K562 (cell line): Measurements from ENCODE around the gene TRIM45. TPM values are rescaled to one million over a fixed set of nuclear protein-coding genes. Genes with fewer than 3 reads are reported as not detected.

ENCODE experiments used
- ATAC-seq: fragments of 200-7000 bp; cut with Tn5 transposase; 3 replicates; pipeline ENCODE4 v1.9.1; 2020; ENCODE audit warnings: moderate library complexity
- BruUV-seq: library from RNA; stranded (reverse); fragments of 400-500 nt; replicated peaks from 2 replicates; lab custom pipeline; 2021; lab: Mats Ljungman, UMichigan
- CTCF ChIA-PET: fragments of 300-600 bp; formaldehyde crosslinking; extraction: SDS; loops from one replicate; lab custom pipeline; 2021; ENCODE audit warnings: low intra/inter-chr PET ratio; lab: Yijun Ruan, JAX
- POLR2A ChIA-PET: fragments of 300-600, 350-650 bp; sonication (Branson Sonifier 250); formaldehyde crosslinking; extraction: SDS; loops from one replicate; lab custom pipeline; 2021; ENCODE audit warnings: antibody characterized with exemption, inconsistent platforms; lab: Yijun Ruan, JAX
- DNase-seq, 4 experiments: peaks; one replicate each; pipeline versions ENCODE4 v3.0.0 to v3.0.0-alpha.2; 2011 to 2018; ENCODE audit warnings: low spot score in 3 of 4, mixed read lengths in 3 of 4; ENCODE audit errors: extremely low read depth in 1 of 4
- FAIRE-seq: peaks from 2 replicates; lab custom pipeline; 2011; peaks lifted over from hg19 to GRCh38; lab: Jason Lieb, UNC
- H2AFZ ChIP-seq: 2 replicates; pipeline ENCODE4 v1.6.0; 2011; ENCODE audit warnings: low read depth, low read length, control low read depth, inconsistent platforms
- H3K27ac ChIP-seq: fragments of 200-600 bp; 3 replicates; pipeline ENCODE4 v1.8.0; 2011; ENCODE audit warnings: low read depth, mild to moderate bottlenecking, control low read depth, inconsistent platforms, low read length, moderate library complexity, mixed read lengths; ENCODE audit errors: extremely low read depth
- H3K27me3 ChIP-seq, 2 experiments: fragments of 300-600 bp in 1 of 2; 2 replicates in 1 of 2; 3 replicates in 1 of 2; pipeline versions ENCODE4 v1.6.0 to v1.8.0; 2011; ENCODE audit warnings: inconsistent platforms in 2 of 2, low read length in 2 of 2, mild to moderate bottlenecking in 1 of 2, mixed read lengths in 1 of 2, moderate library complexity in 1 of 2; ENCODE audit not compliant: control insufficient read depth in 2 of 2, insufficient read depth in 2 of 2
- H3K36me3 ChIP-seq: fragments of 300-600 bp; 3 replicates; pipeline ENCODE4 v1.8.0; 2011; ENCODE audit warnings: mild to moderate bottlenecking, low read length, inconsistent platforms; ENCODE audit not compliant: control insufficient read depth, insufficient read depth
- H3K4me1 ChIP-seq, 2 experiments: fragments of 200-600 bp in 1 of 2; replicated peaks in 1 of 2; 2 replicates in 1 of 2; 3 replicates in 1 of 2; pipeline versions ENCODE4 v1.5.1 to v1.8.0; 2011; ENCODE audit warnings: inconsistent platforms in 2 of 2, low read length in 2 of 2, mild to moderate bottlenecking in 1 of 2, mixed read lengths in 1 of 2, moderate library complexity in 1 of 2; ENCODE audit not compliant: control insufficient read depth in 2 of 2, insufficient read depth in 2 of 2
- H3K4me2 ChIP-seq: 2 replicates; pipeline ENCODE4 v1.6.1; 2011; ENCODE audit warnings: low read length, control low read depth, inconsistent platforms, mixed read lengths; ENCODE audit not compliant: insufficient read depth
- H3K4me3 ChIP-seq: fragments of 200-600 bp; sonication (generic), shearing (Covaris generic); 2 replicates; pipeline ENCODE4 v1.5.1; 2016; ENCODE audit warnings: control low read depth, inconsistent platforms
- H3K79me2 ChIP-seq: fragments of 200-600 bp; 3 replicates; pipeline ENCODE4 v1.8.0; 2011; ENCODE audit warnings: low read length, inconsistent platforms; ENCODE audit not compliant: control insufficient read depth, insufficient read depth
- H3K9ac ChIP-seq, 2 experiments: 2 replicates each; pipeline versions ENCODE4 v1.6.0 to v1.6.1; 2011; ENCODE audit warnings: low read depth in 2 of 2, low read length in 2 of 2, control low read depth in 1 of 2, inconsistent platforms in 1 of 2, mild to moderate bottlenecking in 1 of 2, mixed read lengths in 1 of 2; ENCODE audit not compliant: insufficient read depth in 1 of 2
- H3K9me1 ChIP-seq: one replicate; pipeline ENCODE4 v1.6.0; 2011; ENCODE audit warnings: inconsistent platforms, mild to moderate bottlenecking, low read length, moderate library complexity; ENCODE audit not compliant: control insufficient read depth, insufficient read depth
- H3K9me3 ChIP-seq: replicated peaks from 2 replicates; pipeline ENCODE4 v1.5.1; 2011; ENCODE audit warnings: low read depth, low read length, inconsistent platforms; ENCODE audit not compliant: control insufficient read depth, insufficient read depth
- H4K20me1 ChIP-seq: replicated peaks from 2 replicates; pipeline ENCODE4 v1.6.1; 2011; ENCODE audit warnings: low read length, inconsistent platforms, mixed read lengths; ENCODE audit not compliant: control insufficient read depth, insufficient read depth
- ARID1B ChIP-seq: fragments of 450-650 bp; IDR thresholded peaks from 2 replicates; pipeline ENCODE4 v1.6.1; 2016; ENCODE audit warnings: antibody characterized with exemption, mild to moderate bottlenecking, inconsistent platforms
- BRD9 ChIP-seq: fragments of 450-650 bp; IDR thresholded peaks from 2 replicates; pipeline ENCODE4 v1.6.1; 2018; ENCODE audit warnings: low read depth; ENCODE audit not compliant: partially characterized antibody
- CBFA2T2 ChIP-seq: fragments of 450-650 bp; conservative IDR thresholded peaks from 2 replicates; pipeline ENCODE4 v1.6.1; 2017; ENCODE audit warnings: mild to moderate bottlenecking
- CBFA2T3 ChIP-seq: fragments of 450-650 bp; IDR thresholded peaks from 2 replicates; pipeline ENCODE4 v1.6.1; 2017
- HNRNPUL1 ChIP-seq: fragments of 200-400 bp; formaldehyde crosslinking; IDR thresholded peaks from 2 replicates; pipeline ENCODE4 v1.6.1; 2017; ENCODE audit warnings: low read length
- MAFF ChIP-seq: IDR thresholded peaks from 2 replicates; pipeline ENCODE4 v1.6.1; 2012; ENCODE audit warnings: low read length, improper control_type of control experiment
- MCM5 ChIP-seq: fragments of 450-650 bp; IDR thresholded peaks from 2 replicates; pipeline ENCODE4 v1.6.1; 2016; ENCODE audit warnings: low read depth
- RBM39 ChIP-seq: fragments of 200-400 bp; formaldehyde crosslinking; optimal IDR thresholded peaks from 2 replicates; pipeline ENCODE3; 2018; ENCODE audit warnings: low read depth, low read length
- SOX6 ChIP-seq: fragments of 450-650 bp; IDR thresholded peaks from 2 replicates; pipeline ENCODE4 v1.6.1; 2014; ENCODE audit warnings: mild to moderate bottlenecking
- STAT5B ChIP-seq: fragments of 250-450 bp; sonication (Bioruptor Pico); IDR thresholded peaks from 2 replicates; pipeline ENCODE4 v1.8.0; 2021; ENCODE audit warnings: mild to moderate bottlenecking, inconsistent platforms
- TAL1 ChIP-seq: fragments of 450-650 bp; IDR thresholded peaks from 2 replicates; pipeline ENCODE4 v1.6.1; 2016; ENCODE audit warnings: mild to moderate bottlenecking
- TCF3 ChIP-seq: sonication (generic); formaldehyde crosslinking; IDR thresholded peaks from 2 replicates; pipeline ENCODE4 v1.4.0; 2020; ENCODE audit warnings: mild to moderate bottlenecking, missing genetic modification reagents
- TEAD4 ChIP-seq, 2 experiments: sonication (generic) in 1 of 2; formaldehyde crosslinking in 1 of 2; IDR thresholded peaks; 2 replicates each; pipeline versions ENCODE4 v1.6.1 to v1.8.0; 2012 to 2022; ENCODE audit warnings: borderline replicate concordance in 1 of 2, inconsistent platforms in 1 of 2, low read length in 1 of 2, mild to moderate bottlenecking in 1 of 2, missing genetic modification reagents in 1 of 2
- THAP12 ChIP-seq: fragments of 250-450 bp; sonication (Bioruptor Pico); IDR thresholded peaks from 2 replicates; pipeline ENCODE4 v1.9.0; 2021; ENCODE audit warnings: mild to moderate bottlenecking, inconsistent platforms
- TRIM24 ChIP-seq, 2 experiments: fragments of 450-650 bp; IDR thresholded peaks; 2 replicates each; pipeline ENCODE4 v1.6.1; 2016
- ZNF121 ChIP-seq: sonication (generic); formaldehyde crosslinking; conservative IDR thresholded peaks from 2 replicates; pipeline ENCODE4 v1.8.0; 2022; ENCODE audit warnings: missing genetic modification reagents
- ZNF274 ChIP-seq: IDR thresholded peaks from 2 replicates; pipeline ENCODE4 v1.6.1; 2011; ENCODE audit warnings: low read depth, mild to moderate bottlenecking, low read length, moderate library complexity, borderline replicate concordance
- ZNF511 ChIP-seq: sonication (generic); formaldehyde crosslinking; IDR thresholded peaks from 2 replicates; pipeline ENCODE4 v1.8.0; 2022; ENCODE audit warnings: mild to moderate bottlenecking, missing genetic modification reagents
- ZNF76 ChIP-seq: fragments of 250-450 bp; sonication (Bioruptor Pico); IDR thresholded peaks from 2 replicates; pipeline ENCODE4 v1.4.0; 2020; ENCODE audit warnings: mild to moderate bottlenecking, moderate library complexity, borderline replicate concordance
- WGBS: fragments of 100-300 bp; shearing (Covaris generic); methylation state at CpG from one replicate; pipeline ENCODE4 v1.1.6; 2016; ENCODE audit warnings: low coverage, mixed read lengths; ENCODE audit not compliant: insufficient coverage; ENCODE audit errors: missing lambda C conversion rate; 5-methylcytosine and 5-hydroxymethylcytosine counted together
- in situ Hi-C: fragments of 300-500 bp; cut with MboI; formaldehyde crosslinking; loops from 4 replicates; pipeline ENCODE4 v1.15.0; 2018; ENCODE audit warnings: inconsistent platforms, mixed read lengths
- intact Hi-C: fragments of 100-400 bp; cut with micrococcal nuclease; formaldehyde crosslinking; loops from 2 replicates; pipeline ENCODE4 v1.14.2; 2022
- polyA plus RNA-seq, 8 experiments: library from polyadenylated mRNA; depleted of rRNA in 4 of 8; stranded (reverse) in 5 of 8; unstranded in 3 of 8; fragments of >200 nt; fragmentation: Nextera tagmentation in 2 of 8; fragmentation: Illumina TruSeq in 1 of 8; extraction: Ambion mirVana in 2 of 8; extraction: Trizol in 1 of 8; gene quantifications; 2 replicates each; pipeline versions ENCODE4 v1.2.1 to v1.2.3, GENCODE V29; 2011 to 2014; ENCODE audit warnings: inconsistent platforms in 1 of 8, missing spikeins in 1 of 8
- total RNA-seq, 7 experiments: library from RNA; depleted of rRNA in 6 of 7; stranded (reverse); fragments of >200 nt in 6 of 7; fragmentation: Illumina TruSeq in 2 of 7; extraction: Trizol in 2 of 7; gene quantifications; 2 replicates each; pipeline versions ENCODE4 v1.2.1 to v1.2.3, GENCODE V29; 2011 to 2021; ENCODE audit warnings: low replicate concordance in 1 of 7

Gene TRIM45
- total and polyA plus RNA-seq, 9 of the 15 experiments (the other 6 are each of a cell fraction or from before 2014, with no cell fraction given) = 1.9 to 6.2 (median 3.6) TPM

- no peak overlapping the region for H3K27ac ChIP-seq
- H3K27me3 ChIP-seq = no peaks in the 10 kb centered on the region
- DNase-seq (peak in 2 of 4 experiments; percentile 23 to 51), ATAC-seq (peak; percentile 11; the same call in 1 of the 3 replicates), FAIRE-seq (peak; percentile 6)
- CTCF ChIA-PET = interaction anchor here (0.7 kb wide), 1 partner anchor 12 kb away, joined by 3 read pairs; no protein-coding TSS in a partner anchor
- H3K4me3 ChIP-seq = no peak overlapping the region
- POLR2A ChIA-PET = interaction anchor here (0.6 to 1.2 kb wide), 6 partner anchors 17 to 1792 kb away, joined by 3 to 5 read pairs (median 3); no protein-coding TSS in a partner anchor
- H4K20me1 ChIP-seq = no peaks in the 10 kb centered on the region
- no peaks in the 10 kb centered on the region for H3K9me1 ChIP-seq
- H3K4me2 ChIP-seq = peak overlapping the region; percentile 33; the same call in 1 of the 2 replicates
- no peaks in the 10 kb centered on the region for H3K79me2 ChIP-seq
- intact Hi-C loops (no loop called here), in situ Hi-C loops (no loop called here)
- H3K4me1 ChIP-seq = peaks cover 6 to 17% of the 10 kb centered on the region in 2 experiments; a peak in 4 of 5 replicates
- peak overlapping the region; percentile 26; the same call in 1 of the 2 replicates for H2AFZ ChIP-seq
- H3K9ac ChIP-seq = no peak overlapping the region
- H3K36me3 ChIP-seq = peaks cover 5% of the 10 kb centered on the region; the same call in 1 of the 3 replicates
- 32% methylated on average over 13 of the region's 13 CpGs for WGBS
- no peaks in the 10 kb centered on the region for H3K9me3 ChIP-seq
- no TSS peak for BruUV-seq
- TF ChIP-seq TAL1 = peak; percentile 49; the same call in 1 of the 2 replicates
- TF ChIP-seq SOX6 = 0 out of 2 replicates have a peak, but pooled peaks have one; percentile 11
- no peak for TF ChIP-seq MCM5
- no peak for TF ChIP-seq MAFF
- peak; percentile 26; the same call in 1 of the 2 replicates for TF ChIP-seq TEAD4 (IDR thresholded peaks at IDR 0.05; ENCODE audit: low read length)
- TF ChIP-seq TEAD4 (CRISPR knock-in tag; IDR thresholded peaks at IDR 0.05; ENCODE audit: borderline replicate concordance) = no peak
- no peak for TF ChIP-seq THAP12 (CRISPR knock-in tag)
- no peak for TF ChIP-seq TRIM24 (IDR thresholded peaks at IDR 0.05)
- TF ChIP-seq HNRNPUL1 = no peak
- TF ChIP-seq CBFA2T2 = peak; percentile 41
- TF ChIP-seq CBFA2T3 = peak; percentile 77
- no peak for TF ChIP-seq RBM39
- no peak for TF ChIP-seq BRD9
- TF ChIP-seq ZNF76 (CRISPR knock-in tag) = no peak
- peak; percentile 52; the same call in 1 of the 2 replicates for TF ChIP-seq TCF3
- no peak for TF ChIP-seq ZNF511 (CRISPR knock-in tag)
- TF ChIP-seq ARID1B = peak; percentile 50; the same call in 1 of the 2 replicates
- no peak for TF ChIP-seq ZNF274
- TF ChIP-seq ZNF121 = peak; percentile 92
- no peak for TF ChIP-seq STAT5B (CRISPR knock-in tag)
Observed at GRCh38 chr1:117116090-117116783, 5.3 kb downstream of the TRIM45 start.
